Stimulated activated CD8-positive, alpha-beta memory T cell treated with anti-CD3 and anti-CD28 coated beads, Interleukin-12 subunit alpha, Interleukin-12 subunit beta, amount 100 ng/mL, for 1 hour (primary cell): Measurements from ENCODE around the gene SRM.
"Not testable (repeated sequence)": the region's sequence is repeated elsewhere in the genome, so short reads cannot be mapped to it uniquely, and the experiment has no call there.

ENCODE experiments used
- DNase-seq: peaks from one replicate; pipeline ENCODE4 v3.0.0-alpha.2; 2020; ENCODE audit warnings: low read depth

SRM gene

GRCh38 chr1:11044849-11045427 is 14.9 kb downstream of the SRM start:
- DNase-seq: no peak

GRCh38 chr1:11044086-11044848 is 15.6 kb downstream of the SRM start:
- no peak for DNase-seq

GRCh38 chr1:11042995-11043874 is 16.6 kb downstream of the SRM start:
- DNase-seq: no peak

- DNase-seq: no peak
Measured at GRCh38 chr1:11042065-11042464, 17.8 kb downstream of the SRM start.

- no peak for DNase-seq
Measured at GRCh38 chr1:11041048-11041447, 18.8 kb downstream of the SRM start.

GRCh38 chr1:11040105-11040429 is 19.8 kb downstream of the SRM start:
- not testable (repeated sequence) for DNase-seq

GRCh38 chr1:11039351-11040104 is 20.3 kb downstream of the SRM start:
- no peak for DNase-seq

GRCh38 chr1:11037740-11038182 is 22.1 kb downstream of the SRM start:
- peak; percentile 88 for DNase-seq

- not testable (repeated sequence) for DNase-seq
Measured at GRCh38 chr1:11037019-11037739, 22.6 kb downstream of the SRM start.

- DNase-seq: no peak
Measured at GRCh38 chr1:11031624-11032262, 28.1 kb downstream of the SRM start.

- no peak for DNase-seq
Measured at GRCh38 chr1:11030865-11031264, 29.0 kb downstream of the SRM start.

GRCh38 chr1:11028018-11028417 is 31.8 kb downstream of the SRM start:
- DNase-seq: no peak

- no peak for DNase-seq
Measured at GRCh38 chr1:11027316-11027715, 32.5 kb downstream of the SRM start.

- DNase-seq: no peak
Measured at GRCh38 chr1:11026903-11027302, 32.9 kb downstream of the SRM start.

- DNase-seq: no peak
Measured at GRCh38 chr1:11026052-11026451, 33.8 kb downstream of the SRM start.

- no peak for DNase-seq
Measured at GRCh38 chr1:11025618-11026017, 34.2 kb downstream of the SRM start.

- DNase-seq: no peak
Measured at GRCh38 chr1:11024874-11025203, 35.0 kb downstream of the SRM start.

- DNase-seq: no peak
Measured at GRCh38 chr1:11024154-11024873, 35.5 kb downstream of the SRM start.

GRCh38 chr1:11023201-11023600 is 36.6 kb downstream of the SRM start:
- DNase-seq: no peak

GRCh38 chr1:11019971-11020370 is 39.8 kb downstream of the SRM start:
- no peak for DNase-seq
